ENCODE data around the gene PRR12.

PRR12 gene

DNA sequence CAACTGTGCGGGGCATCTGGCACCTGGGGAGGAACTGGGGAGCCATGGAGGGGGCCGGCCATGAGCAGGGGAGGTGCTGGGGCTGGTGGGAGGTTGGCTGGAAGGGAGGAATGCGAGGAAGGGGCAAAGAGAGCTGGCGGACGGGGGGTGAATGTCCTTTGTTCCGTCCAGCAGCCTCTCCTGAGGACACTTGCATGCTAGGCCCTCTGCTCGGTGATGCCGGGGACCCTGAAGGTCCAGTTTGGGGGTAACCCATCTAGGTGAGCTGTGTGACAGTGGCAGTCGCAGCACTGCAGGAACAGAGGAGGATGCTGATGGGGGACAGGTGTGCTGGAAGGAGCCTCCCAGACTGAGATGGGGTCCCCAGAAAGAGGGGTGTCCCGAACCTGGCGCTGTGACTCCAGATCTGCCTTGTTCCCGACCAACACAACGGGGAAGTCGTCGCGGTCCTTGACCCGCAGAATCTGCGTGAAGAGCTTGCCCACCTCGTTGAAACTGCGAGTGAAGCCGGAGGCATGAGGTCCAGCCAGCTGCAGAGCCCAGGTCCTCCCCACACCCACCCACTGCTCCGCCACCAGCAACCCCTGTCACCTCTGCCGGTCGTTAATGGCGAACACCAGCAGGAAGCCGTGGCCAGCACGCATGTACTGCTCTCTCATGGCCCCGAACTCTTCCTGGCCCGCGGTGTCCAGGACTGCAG is 45.4 kb downstream of the PRR12 start:
- H4K20me1 ChIP-seq (ENCODE audit: control insufficient read depth, insufficient read depth, low read depth, low read length), result no peaks in the 10 kb centered on the region
- H3K4me1 ChIP-seq (ENCODE audit: control insufficient read depth, low read length), result peaks cover 19% of the 10 kb centered on the region
- peaks cover 7% of the 10 kb centered on the region for H3K79me2 ChIP-seq (ENCODE audit: control insufficient read depth, low read length)
- peaks cover 5% of the 10 kb centered on the region; the same call in 1 of the 2 replicates for H3K36me3 ChIP-seq (ENCODE audit: control insufficient read depth, low read length)
- H3K4me2 ChIP-seq (ENCODE audit: low read length), result no peak overlapping the region
- no peaks in the 10 kb centered on the region for H3K9me2 ChIP-seq (replicated peaks; ENCODE audit: control insufficient read depth, low read length)
- H3K4me3 ChIP-seq (ENCODE audit: low read length), result no peak overlapping the region
- H3K27ac ChIP-seq (ENCODE audit: low read depth, low read length), result no peak overlapping the region
- no peaks in the 10 kb centered on the region for H3K9me3 ChIP-seq (ENCODE audit: control insufficient read depth, insufficient read depth, low read length)
- TF ChIP-seq, protein P1, sequence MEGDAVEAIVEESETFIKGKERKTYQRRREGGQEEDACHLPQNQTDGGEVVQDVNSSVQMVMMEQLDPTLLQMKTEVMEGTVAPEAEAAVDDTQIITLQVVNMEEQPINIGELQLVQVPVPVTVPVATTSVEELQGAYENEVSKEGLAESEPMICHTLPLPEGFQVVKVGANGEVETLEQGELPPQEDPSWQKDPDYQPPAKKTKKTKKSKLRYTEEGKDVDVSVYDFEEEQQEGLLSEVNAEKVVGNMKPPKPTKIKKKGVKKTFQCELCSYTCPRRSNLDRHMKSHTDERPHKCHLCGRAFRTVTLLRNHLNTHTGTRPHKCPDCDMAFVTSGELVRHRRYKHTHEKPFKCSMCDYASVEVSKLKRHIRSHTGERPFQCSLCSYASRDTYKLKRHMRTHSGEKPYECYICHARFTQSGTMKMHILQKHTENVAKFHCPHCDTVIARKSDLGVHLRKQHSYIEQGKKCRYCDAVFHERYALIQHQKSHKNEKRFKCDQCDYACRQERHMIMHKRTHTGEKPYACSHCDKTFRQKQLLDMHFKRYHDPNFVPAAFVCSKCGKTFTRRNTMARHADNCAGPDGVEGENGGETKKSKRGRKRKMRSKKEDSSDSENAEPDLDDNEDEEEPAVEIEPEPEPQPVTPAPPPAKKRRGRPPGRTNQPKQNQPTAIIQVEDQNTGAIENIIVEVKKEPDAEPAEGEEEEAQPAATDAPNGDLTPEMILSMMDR (IDR thresholded peaks at IDR 0.05; ENCODE audit: low read depth, low read length, poor library complexity, severe bottlenecking), result no peak
- TF ChIP-seq EZH2phosphoT487 (IDR thresholded peaks at IDR 0.05; ENCODE audit: borderline replicate concordance, low read length), result no peak
- H3F3A ChIP-seq (ENCODE audit: control insufficient read depth, insufficient read depth), result peaks cover 6% of the 10 kb centered on the region
- peaks cover 19% of the 10 kb centered on the region for H3K27me3 ChIP-seq (ENCODE audit: control insufficient read depth, low read length)

DNA sequence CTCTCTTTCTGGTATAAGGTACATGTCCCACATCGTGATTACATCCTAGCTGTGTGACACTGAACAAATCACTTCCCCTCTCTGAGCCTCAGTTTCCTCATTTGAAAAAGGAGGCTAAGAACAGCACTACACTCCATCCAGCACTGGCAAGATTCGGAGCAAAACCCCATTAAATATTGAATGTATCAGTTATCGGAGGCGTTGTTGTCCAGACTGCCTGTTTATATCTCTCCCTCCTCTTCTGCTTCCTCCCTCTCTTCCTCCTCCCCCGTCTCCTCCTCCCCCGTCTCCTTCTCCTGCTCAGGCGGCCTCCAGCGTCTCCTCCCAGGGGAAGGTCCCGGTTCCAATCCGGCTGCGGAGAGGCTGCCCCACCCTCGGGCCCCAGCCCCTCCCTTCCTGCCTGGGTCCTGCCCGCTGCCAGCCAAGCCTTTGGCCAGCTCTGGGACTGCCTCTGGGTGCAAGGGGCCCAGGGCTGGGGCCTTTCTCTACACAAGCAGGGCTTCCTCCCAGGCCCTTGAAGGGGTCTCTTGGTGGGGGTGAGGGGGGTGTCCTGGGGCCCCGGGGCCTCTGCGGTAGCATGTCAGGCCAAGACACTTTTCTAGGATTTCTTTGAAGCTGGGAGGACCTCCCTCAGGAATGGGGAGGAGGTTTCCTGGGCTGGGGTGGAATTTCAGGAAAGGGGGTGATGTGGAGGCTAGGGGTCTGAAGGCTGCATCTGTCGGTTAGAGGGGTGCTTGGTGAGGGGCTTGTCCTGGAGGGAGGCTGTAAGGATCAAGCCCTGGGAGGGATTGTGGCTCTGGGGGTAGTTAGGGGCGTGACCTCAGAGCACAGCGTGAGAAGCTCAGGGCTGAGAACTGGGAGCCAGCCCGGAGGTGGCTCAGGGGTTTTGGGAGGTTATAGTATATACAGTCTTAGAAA is 47.1 kb downstream of the PRR12 start:
- Histone ChIP-seq H3K27ac (ENCODE audit: low read depth, low read length) (no peak overlapping the region), H3K4me3 (ENCODE audit: low read length) (no peak overlapping the region), H3K9me2 (replicated peaks; ENCODE audit: control insufficient read depth, low read length) (no peaks in the 10 kb centered on the region)

DNA sequence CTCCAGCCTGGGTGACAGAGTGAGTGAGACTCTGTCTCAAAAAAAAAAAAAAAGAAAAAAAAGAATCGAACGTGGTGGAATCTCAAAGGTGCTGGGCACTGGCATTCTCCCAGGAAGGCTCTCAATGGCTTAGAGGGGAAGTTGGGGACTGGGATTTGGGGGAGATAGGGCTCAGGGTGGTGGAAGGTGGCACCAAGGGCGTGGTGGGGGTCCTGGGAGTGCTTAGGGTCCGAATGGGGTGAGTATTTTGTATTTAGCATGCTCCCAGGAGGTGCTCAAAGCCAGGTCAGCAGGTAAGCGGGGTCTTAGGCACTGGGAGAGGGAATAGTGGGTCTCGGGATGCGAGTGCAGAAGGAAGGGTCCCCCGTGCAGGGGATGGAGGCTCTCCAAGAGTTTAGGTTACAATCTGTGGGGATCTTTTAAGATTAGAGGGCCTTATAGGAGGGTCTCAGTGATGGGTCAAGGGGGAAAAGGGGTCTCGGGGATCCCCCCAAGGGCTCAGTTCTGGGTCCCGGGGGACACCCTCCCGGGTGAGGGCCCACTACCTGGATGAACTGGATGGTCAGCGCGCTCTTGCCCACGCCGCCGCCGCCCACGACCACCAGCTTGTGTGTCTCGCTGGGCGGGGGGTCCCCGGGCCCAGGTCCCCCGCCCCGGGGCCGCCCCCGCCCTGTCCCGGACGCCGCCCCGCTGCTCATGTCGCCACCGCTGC is 48.6 kb downstream of the PRR12 start:
- Histone ChIP-seq H3K36me3 (ENCODE audit: control insufficient read depth, low read length) (peaks cover 19% of the 10 kb centered on the region), H3K27ac (ENCODE audit: low read depth, low read length) (no peak overlapping the region), H3K4me2 (ENCODE audit: low read length) (peak overlapping the region; percentile 76)

More for the DNA sequence above, 47.1 kb downstream of the PRR12 start:
- peaks cover 17% of the 10 kb centered on the region for H3K79me2 ChIP-seq (ENCODE audit: control insufficient read depth, low read length)
- H3K36me3 ChIP-seq (ENCODE audit: control insufficient read depth, low read length), result peaks cover 9% of the 10 kb centered on the region
- TF ChIP-seq EZH2phosphoT487 (IDR thresholded peaks at IDR 0.05; ENCODE audit: borderline replicate concordance, low read length), result no peak
- TF ChIP-seq, protein P1 (IDR thresholded peaks at IDR 0.05; ENCODE audit: low read depth, low read length, poor library complexity, severe bottlenecking), result no peak
- no peaks in the 10 kb centered on the region for H3K9me3 ChIP-seq (ENCODE audit: control insufficient read depth, insufficient read depth, low read length)
- H3F3A ChIP-seq (ENCODE audit: control insufficient read depth, insufficient read depth), result peaks cover 6% of the 10 kb centered on the region
- peaks cover 24% of the 10 kb centered on the region for H3K4me1 ChIP-seq (ENCODE audit: control insufficient read depth, low read length)
- H3K4me2 ChIP-seq (ENCODE audit: low read length), result peak overlapping the region; percentile 58
- peaks cover 19% of the 10 kb centered on the region for H3K27me3 ChIP-seq (ENCODE audit: control insufficient read depth, low read length)
- no peaks in the 10 kb centered on the region for H4K20me1 ChIP-seq (ENCODE audit: control insufficient read depth, insufficient read depth, low read depth, low read length)

More for the DNA sequence above, 48.6 kb downstream of the PRR12 start:
- Histone ChIP-seq H4K20me1 (ENCODE audit: control insufficient read depth, insufficient read depth, low read depth, low read length) (no peaks in the 10 kb centered on the region), H3F3A (ENCODE audit: control insufficient read depth, insufficient read depth) (peaks cover 6% of the 10 kb centered on the region), H3K79me2 (ENCODE audit: control insufficient read depth, low read length) (peaks cover 32% of the 10 kb centered on the region), H3K4me1 (ENCODE audit: control insufficient read depth, low read length) (peaks cover 32% of the 10 kb centered on the region), H3K9me3 (ENCODE audit: control insufficient read depth, insufficient read depth, low read length) (no peaks in the 10 kb centered on the region), H3K27me3 (ENCODE audit: control insufficient read depth, low read length) (peaks cover 19% of the 10 kb centered on the region), H3K4me3 (ENCODE audit: low read length) (peak overlapping the region; percentile 66), H3K9me2 (replicated peaks; ENCODE audit: control insufficient read depth, low read length) (no peaks in the 10 kb centered on the region)
- no peak for TF ChIP-seq EZH2phosphoT487 (IDR thresholded peaks at IDR 0.05; ENCODE audit: borderline replicate concordance, low read length)
- TF ChIP-seq, protein P1 (IDR thresholded peaks at IDR 0.05; ENCODE audit: low read depth, low read length, poor library complexity, severe bottlenecking), result no peak
